HEK293T (cell line): Measurements from ENCODE around the gene UBE2E2.

Source experiments
- CTCF ChIA-PET: fragments of 350-600 bp; formaldehyde crosslinking; extraction: SDS; loops from one replicate; lab custom pipeline; 2021; ENCODE audit warnings: antibody characterized with exemption, inconsistent platforms; lab: Yijun Ruan, JAX
- POLR2A ChIA-PET: fragments of 350-600 bp; formaldehyde crosslinking; extraction: SDS; loops from one replicate; lab custom pipeline; 2020; ENCODE audit warnings: antibody characterized with exemption, inconsistent platforms; lab: Yijun Ruan, JAX
- DNase-seq: peaks from one replicate; pipeline ENCODE4 v3.0.0; 2012; ENCODE audit warnings: mixed read lengths; ENCODE audit errors: extremely low spot score
- ARNT ChIP-seq: fragments of 450-650 bp; IDR thresholded peaks from 2 replicates; pipeline ENCODE4 v1.6.1; 2017; ENCODE audit warnings: mild to moderate bottlenecking
- BHLHE40 ChIP-seq: fragments of 450-650 bp; IDR thresholded peaks from 2 replicates; pipeline ENCODE4 v1.6.1; 2016; ENCODE audit warnings: mild to moderate bottlenecking, moderate library complexity, borderline replicate concordance
- CTBP1 ChIP-seq: fragments of 450-650 bp; IDR thresholded peaks from 2 replicates; pipeline ENCODE4 v1.6.1; 2016; ENCODE audit warnings: borderline replicate concordance
- ELF4 ChIP-seq: fragments of 450-650 bp; IDR thresholded peaks from 2 replicates; pipeline ENCODE4 v1.6.1; 2017; ENCODE audit warnings: antibody characterized with exemption
- FOXA1 ChIP-seq: fragments of 450-650 bp; IDR thresholded peaks from 2 replicates; pipeline ENCODE4 v1.6.1; 2016; ENCODE audit warnings: mild to moderate bottlenecking
- FOXK2 ChIP-seq: fragments of 450-650 bp; IDR thresholded peaks from 2 replicates; pipeline ENCODE4 v1.6.1; 2016; ENCODE audit warnings: mild to moderate bottlenecking
- FOXM1 ChIP-seq: fragments of 450-650 bp; IDR thresholded peaks from 2 replicates; pipeline ENCODE4 v1.6.1; 2017; ENCODE audit warnings: mild to moderate bottlenecking, borderline replicate concordance
- L3MBTL2 ChIP-seq: fragments of 450-650 bp; conservative IDR thresholded peaks from 2 replicates; pipeline ENCODE4 v1.6.1; 2016; ENCODE audit warnings: mild to moderate bottlenecking
- LEF1 ChIP-seq: fragments of 450-650 bp; IDR thresholded peaks from 2 replicates; pipeline ENCODE4 v1.6.1; 2017; ENCODE audit warnings: mild to moderate bottlenecking, borderline replicate concordance
- NFRKB ChIP-seq: fragments of 450-650 bp; IDR thresholded peaks from 2 replicates; pipeline ENCODE4 v1.6.1; 2016; ENCODE audit warnings: mild to moderate bottlenecking, moderate library complexity
- PKNOX1 ChIP-seq: fragments of 450-650 bp; IDR thresholded peaks from 2 replicates; pipeline ENCODE4 v1.6.1; 2016
- SP1 ChIP-seq: fragments of 450-650 bp; IDR thresholded peaks from 2 replicates; pipeline ENCODE4 v1.6.1; 2017
- SUZ12 ChIP-seq: fragments of 450-650 bp; IDR thresholded peaks from 2 replicates; pipeline ENCODE4 v1.6.1; 2016; ENCODE audit warnings: mild to moderate bottlenecking
- TARDBP ChIP-seq: fragments of 450-650 bp; IDR thresholded peaks from 2 replicates; pipeline ENCODE4 v1.6.1; 2016
- ZNF384 ChIP-seq: fragments of 450-650 bp; IDR thresholded peaks from 2 replicates; pipeline ENCODE4 v1.6.1; 2016

UBE2E2 gene

GRCh38 chr3:23589602-23590001 is 386.5 kb downstream of the UBE2E2 start:
- ChIA-PET POLR2A (no interaction called here), CTCF (no interaction called here)
- TF ChIP-seq SP1, result no peak
- no peak for TF ChIP-seq PKNOX1
- TF ChIP-seq ARNT, result no peak
- TF ChIP-seq CTBP1, result no peak
- no peak for TF ChIP-seq L3MBTL2
- TF ChIP-seq FOXK2, result no peak
- DNase-seq, result no peak

- POLR2A ChIA-PET, result no interaction called here
- CTCF ChIA-PET, result no interaction called here
- DNase-seq, result no peak
- peak; percentile 86 for TF ChIP-seq PKNOX1
- TF ChIP-seq SUZ12, result no peak
- no peak for TF ChIP-seq FOXK2
- no peak for TF ChIP-seq FOXA1
- no peak for TF ChIP-seq SP1
- TF ChIP-seq CTBP1, result 0 out of 2 replicates have a peak, but pooled peaks have one; percentile 10
Measured at GRCh38 chr3:23590424-23591273, 387.5 kb downstream of the UBE2E2 start.

GRCh38 chr3:23591374-23591773 is 388.2 kb downstream of the UBE2E2 start:
- POLR2A ChIA-PET, result no interaction called here
- no peak for TF ChIP-seq FOXK2
- TF ChIP-seq PKNOX1, result no peak
- TF ChIP-seq LEF1, result no peak
- TF ChIP-seq BHLHE40, result no peak
- TF ChIP-seq FOXA1, result no peak
- TF ChIP-seq ZNF384, result no peak
- TF ChIP-seq ELF4, result no peak
- TF ChIP-seq NFRKB, result no peak
- TF ChIP-seq L3MBTL2, result no peak
- DNase-seq, result no peak
- CTCF ChIA-PET, result interaction anchor here (0.7 kb wide), 1 partner anchor 74 kb away, joined by 3 read pairs; no protein-coding TSS in a partner anchor

- TF ChIP-seq PKNOX1, result no peak
- TF ChIP-seq TARDBP, result no peak
- no peak for TF ChIP-seq FOXM1
- TF ChIP-seq L3MBTL2, result no peak
- no peak for TF ChIP-seq CTBP1
- TF ChIP-seq SP1, result no peak
- no peak for TF ChIP-seq ARNT
- POLR2A ChIA-PET, result no interaction called here
- no peak for DNase-seq
- CTCF ChIA-PET, result no interaction called here
Measured at GRCh38 chr3:23592961-23593931, 390.1 kb downstream of the UBE2E2 start.

- TF ChIP-seq ZNF384, result no peak
- no peak for TF ChIP-seq ARNT
- no peak for TF ChIP-seq NFRKB
- TF ChIP-seq L3MBTL2, result no peak
- no peak for TF ChIP-seq PKNOX1
- no peak for TF ChIP-seq FOXK2
- TF ChIP-seq SP1, result no peak
- TF ChIP-seq CTBP1, result no peak
- no peak for TF ChIP-seq FOXM1
- no peak for TF ChIP-seq SUZ12
- TF ChIP-seq BHLHE40, result no peak
- DNase-seq, result no peak
- ChIA-PET POLR2A (no interaction called here), CTCF (no interaction called here)
Measured at GRCh38 chr3:23594066-23594465, 390.9 kb downstream of the UBE2E2 start.
